ENCODE measurements around the gene ARL8A. TPM values are rescaled to one million over a fixed set of nuclear protein-coding genes. Genes with fewer than 3 reads are reported as not detected.

ARL8A gene
- polyA plus RNA-seq, 1 experiment: 58.0 TPM

DNA sequence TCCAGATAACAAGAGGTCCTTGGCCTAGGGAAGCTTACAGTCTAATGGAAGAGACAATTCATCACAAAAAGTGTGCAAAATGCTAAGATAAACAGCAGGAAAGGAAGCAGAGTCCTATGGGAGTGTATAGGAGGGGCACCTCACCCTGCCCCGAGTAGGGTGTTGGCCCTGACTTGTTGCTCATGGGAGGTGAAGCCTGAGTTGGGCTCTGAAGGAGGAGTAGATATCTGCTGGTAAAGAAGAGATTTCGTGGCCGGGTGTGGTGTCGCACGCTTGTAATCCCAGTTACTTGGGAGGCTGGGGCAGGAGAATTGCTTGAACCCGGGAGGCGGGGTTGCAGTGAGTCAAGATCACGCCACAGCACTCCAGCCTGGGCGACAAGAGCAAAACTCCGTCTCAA lies 40.5 kb downstream of the ARL8A start:
- Histone ChIP-seq H3K27me3 (ENCODE audit: control insufficient read depth, insufficient read depth, low read length) (no peaks in the 10 kb centered on the region), H3K9me3 (ENCODE audit: control insufficient read depth, insufficient read depth, low read length) (no peaks in the 10 kb centered on the region), H3K4me3 (ENCODE audit: low read depth, low read length) (no peak overlapping the region), H3K27ac (ENCODE audit: low read depth, low read length) (no peak overlapping the region)
- ChIA-PET POLR2A (interaction anchor here (0.7 kb wide), 1 partner anchor 51 kb away, joined by 4 read pairs; no protein-coding TSS in a partner anchor), CTCF (no interaction called here)
- DNase-seq (ENCODE audit: low read depth, low spot score): no peak
- no peak for TF ChIP-seq CTCF (IDR thresholded peaks at IDR 0.05; ENCODE audit: low read depth, low read length)

DNA sequence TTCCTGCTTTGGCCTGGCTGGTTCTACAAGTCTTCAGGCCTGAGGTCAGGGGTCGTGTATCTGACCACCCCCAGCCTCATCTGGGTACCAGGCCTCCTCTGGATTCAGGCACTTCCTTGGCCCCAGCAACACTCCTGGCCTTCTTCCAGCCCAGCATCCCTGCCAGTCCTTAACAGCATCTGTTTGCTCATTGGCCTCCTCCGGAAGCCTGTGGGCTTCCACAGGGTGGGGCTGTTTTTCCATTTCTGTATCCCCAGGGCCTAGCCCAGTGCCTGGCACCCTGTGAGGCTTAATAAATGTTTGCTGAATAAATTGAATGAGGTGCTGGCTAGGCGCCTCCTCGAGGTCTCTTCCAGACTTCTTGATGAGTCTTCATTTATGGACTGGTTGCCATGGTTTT lies 43.4 kb downstream of the ARL8A start:
- no peak for TF ChIP-seq CTCF (IDR thresholded peaks at IDR 0.05; ENCODE audit: low read depth, low read length)
- ChIA-PET POLR2A (no interaction called here), CTCF (interaction anchor here (1.2 kb wide), 1 partner anchor 92 kb away, joined by 4 read pairs; no protein-coding TSS in a partner anchor)
- no peak for DNase-seq (ENCODE audit: low read depth, low spot score)
- Histone ChIP-seq H3K27me3 (ENCODE audit: control insufficient read depth, insufficient read depth, low read length) (no peaks in the 10 kb centered on the region), H3K9me3 (ENCODE audit: control insufficient read depth, insufficient read depth, low read length) (no peaks in the 10 kb centered on the region), H3K4me3 (ENCODE audit: low read depth, low read length) (no peak overlapping the region), H3K27ac (ENCODE audit: low read depth, low read length) (no peak overlapping the region)

GRCh38 chr1:202093858-202094257 lies 50.7 kb downstream of the ARL8A start:
- DNase-seq (ENCODE audit: low read depth, low spot score): no peak
- H3K27me3 ChIP-seq (ENCODE audit: control insufficient read depth, insufficient read depth, low read length): peaks cover 9% of the 10 kb centered on the region
- TF ChIP-seq CTCF (IDR thresholded peaks at IDR 0.05; ENCODE audit: low read depth, low read length): no peak
- ChIA-PET POLR2A (interaction anchor here (0.5 kb wide), 1 partner anchor 22 kb away, joined by 3 read pairs; no protein-coding TSS in a partner anchor), CTCF (interaction anchor here (0.8 kb wide), 1 partner anchor 94 kb away, joined by 4 read pairs; no protein-coding TSS in a partner anchor)
- H3K9me3 ChIP-seq (ENCODE audit: control insufficient read depth, insufficient read depth, low read length): no peaks in the 10 kb centered on the region
- no peak overlapping the region for H3K27ac ChIP-seq (ENCODE audit: low read depth, low read length)
- no peak overlapping the region for H3K4me3 ChIP-seq (ENCODE audit: low read depth, low read length)

DNA sequence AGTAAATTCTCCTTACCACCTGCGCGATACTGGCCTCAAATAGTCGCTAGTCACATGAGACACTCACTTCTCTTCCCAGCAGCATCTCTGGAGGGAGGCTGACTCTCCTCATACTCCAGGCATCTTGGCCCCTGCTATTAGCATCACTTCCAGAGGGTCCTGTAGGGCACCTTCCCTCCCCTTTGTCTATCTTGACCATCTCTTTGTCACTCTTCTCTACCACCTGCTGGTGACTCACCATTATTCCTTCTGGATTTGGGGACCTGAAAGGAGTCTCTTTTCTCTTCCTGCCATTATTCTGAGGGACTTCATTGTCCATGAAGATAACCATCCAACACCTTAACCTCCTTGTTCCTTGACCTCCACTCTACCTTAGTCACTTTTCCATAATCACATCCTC lies 53.5 kb downstream of the ARL8A start:
- no peak for TF ChIP-seq CTCF (IDR thresholded peaks at IDR 0.05; ENCODE audit: low read depth, low read length)
- Histone ChIP-seq H3K4me3 (ENCODE audit: low read depth, low read length) (no peak overlapping the region), H3K9me3 (ENCODE audit: control insufficient read depth, insufficient read depth, low read length) (no peaks in the 10 kb centered on the region), H3K27ac (ENCODE audit: low read depth, low read length) (no peak overlapping the region), H3K27me3 (ENCODE audit: control insufficient read depth, insufficient read depth, low read length) (peaks cover 9% of the 10 kb centered on the region)
- DNase-seq (ENCODE audit: low read depth, low spot score): no peak
- ChIA-PET POLR2A (no interaction called here), CTCF (no interaction called here)

DNA sequence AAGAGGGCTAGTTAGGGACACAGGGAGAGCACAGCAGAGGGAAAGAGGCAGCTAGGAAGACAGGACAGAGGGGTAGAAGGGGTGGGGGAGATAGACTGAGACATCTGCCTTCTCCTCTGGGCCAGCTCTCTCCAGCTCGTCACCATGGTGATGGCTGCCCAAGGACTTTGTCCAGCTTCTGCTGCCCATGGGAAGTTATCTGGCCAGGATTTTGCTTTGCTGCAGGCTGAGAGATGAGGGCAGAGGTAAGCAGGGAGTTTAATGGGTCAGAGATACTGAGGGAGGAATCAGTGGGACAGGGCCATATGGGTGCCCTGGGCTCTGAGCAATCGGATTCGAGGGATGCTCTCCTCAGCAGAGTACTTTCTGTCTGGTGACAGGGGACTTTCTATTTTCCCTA lies 56.3 kb downstream of the ARL8A start:
- Histone ChIP-seq H3K4me3 (ENCODE audit: low read depth, low read length) (no peak overlapping the region), H3K27me3 (ENCODE audit: control insufficient read depth, insufficient read depth, low read length) (peaks cover 9% of the 10 kb centered on the region), H3K27ac (ENCODE audit: low read depth, low read length) (no peak overlapping the region), H3K9me3 (ENCODE audit: control insufficient read depth, insufficient read depth, low read length) (no peaks in the 10 kb centered on the region)
- POLR2A ChIA-PET: no interaction called here
- CTCF ChIA-PET: interaction anchor here (0.6 to 0.9 kb wide), 2 partner anchors 19 to 87 kb away, joined by 4 to 9 read pairs; no protein-coding TSS in a partner anchor
- no peak for DNase-seq (ENCODE audit: low read depth, low spot score)
- TF ChIP-seq CTCF (IDR thresholded peaks at IDR 0.05; ENCODE audit: low read depth, low read length): no peak

Measured in AG04450 (cell line).